ENCODE data around the gene ZNF398.
A peak's percentile ranks its signal among the peaks of the same experiment; 100 is the strongest.
"Not testable (repeated sequence)": the region's sequence is repeated elsewhere in the genome, so short reads cannot be mapped to it uniquely, and the experiment has no call there.

Gene ZNF398

GRCh38 chr7:149197675-149198074, 50.4 kb downstream of the ZNF398 start:
- DNase-seq (ENCODE audit: low read depth): no peak

DNA sequence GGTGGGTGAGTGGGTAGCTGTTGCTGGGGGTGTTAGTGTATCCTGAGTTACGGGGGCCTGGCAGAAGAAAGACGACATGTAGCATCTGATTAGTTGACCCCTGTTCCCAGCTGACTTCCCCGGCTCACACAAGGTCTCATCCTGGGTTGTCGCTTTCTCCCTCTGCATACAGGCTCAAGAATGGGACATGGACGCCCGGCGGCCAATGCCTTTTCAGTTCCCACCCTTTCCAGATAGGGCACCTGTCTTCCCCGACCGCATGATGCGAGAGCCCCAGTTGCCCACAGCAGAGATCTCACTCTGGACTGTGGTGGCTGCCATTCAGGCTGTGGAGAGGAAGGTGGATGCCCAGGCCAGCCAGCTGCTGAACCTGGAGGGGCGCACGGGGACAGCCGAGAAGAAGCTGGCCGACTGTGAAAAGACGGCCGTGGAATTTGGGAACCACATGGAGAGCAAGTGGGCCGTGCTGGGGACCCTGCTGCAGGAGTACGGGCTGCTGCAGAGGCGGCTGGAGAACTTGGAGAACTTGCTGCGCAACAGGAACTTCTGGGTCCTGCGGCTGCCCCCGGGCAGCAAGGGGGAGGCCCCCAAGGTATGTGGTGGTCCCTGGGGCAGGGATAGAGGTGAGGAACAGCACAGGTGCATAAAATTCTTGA, 51.0 kb downstream of the ZNF398 start:
- no peak for DNase-seq (ENCODE audit: low read depth)

DNA sequence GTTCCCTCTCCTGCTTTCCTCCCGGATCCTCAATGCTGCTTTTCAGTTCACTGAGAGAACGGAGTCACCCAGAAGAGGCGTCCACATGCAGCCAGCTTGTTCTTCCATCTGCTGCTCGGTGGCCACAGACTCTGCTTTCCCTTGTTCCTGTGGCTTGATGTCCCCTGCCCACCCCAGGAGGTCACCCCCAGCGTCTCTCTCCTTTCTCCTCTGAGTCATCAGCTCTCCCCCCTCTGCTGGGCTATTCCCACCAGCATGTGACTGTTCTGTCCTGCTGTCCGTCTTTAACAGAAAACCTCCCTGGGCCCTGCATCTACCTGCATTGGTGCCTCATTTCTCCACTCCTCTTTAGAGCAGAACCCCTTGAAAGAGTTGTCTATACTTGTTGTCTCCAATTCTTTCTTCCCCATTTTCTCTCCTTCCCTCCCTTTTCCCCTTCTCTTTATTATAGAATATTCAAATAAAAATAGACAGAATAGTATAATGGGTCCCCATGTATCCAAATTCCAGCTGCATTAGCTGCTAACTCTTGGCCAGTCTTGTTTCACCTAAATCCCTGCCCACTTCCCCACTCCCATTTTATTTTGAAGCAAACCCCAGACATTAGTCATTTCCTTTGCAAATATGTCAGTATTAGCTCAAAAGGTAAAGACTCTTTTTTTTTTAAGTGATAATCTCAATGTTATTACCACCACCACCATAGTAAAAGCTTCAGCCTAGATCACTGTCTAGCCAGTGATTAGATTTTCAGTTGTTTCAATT, 52.2 kb downstream of the ZNF398 start:
- no peak for DNase-seq (ENCODE audit: low read depth)

DNA sequence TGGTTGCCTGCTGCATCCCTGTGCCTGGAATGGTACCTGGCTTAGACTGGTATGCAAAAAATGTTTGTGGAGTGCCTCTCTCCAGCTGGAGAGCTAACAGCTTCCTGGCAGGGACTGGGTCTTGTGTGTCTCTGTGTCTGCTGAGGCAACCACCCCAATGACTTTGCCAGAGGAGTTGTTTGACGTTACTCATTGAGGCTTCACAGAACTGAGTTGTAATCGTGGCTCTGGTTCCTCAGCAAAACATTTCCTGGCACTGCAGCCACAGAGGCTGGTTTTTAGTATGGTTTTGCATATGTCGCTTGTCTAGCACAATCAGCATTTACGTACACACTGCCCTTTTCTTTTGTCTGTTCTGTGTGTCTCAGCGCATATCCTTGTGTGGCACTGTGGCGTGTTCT, 55.6 kb downstream of the ZNF398 start:
- no peak for DNase-seq (ENCODE audit: low read depth)

GRCh38 chr7:149205690-149206381, 58.6 kb downstream of the ZNF398 start:
- DNase-seq (ENCODE audit: low read depth): no peak

DNA sequence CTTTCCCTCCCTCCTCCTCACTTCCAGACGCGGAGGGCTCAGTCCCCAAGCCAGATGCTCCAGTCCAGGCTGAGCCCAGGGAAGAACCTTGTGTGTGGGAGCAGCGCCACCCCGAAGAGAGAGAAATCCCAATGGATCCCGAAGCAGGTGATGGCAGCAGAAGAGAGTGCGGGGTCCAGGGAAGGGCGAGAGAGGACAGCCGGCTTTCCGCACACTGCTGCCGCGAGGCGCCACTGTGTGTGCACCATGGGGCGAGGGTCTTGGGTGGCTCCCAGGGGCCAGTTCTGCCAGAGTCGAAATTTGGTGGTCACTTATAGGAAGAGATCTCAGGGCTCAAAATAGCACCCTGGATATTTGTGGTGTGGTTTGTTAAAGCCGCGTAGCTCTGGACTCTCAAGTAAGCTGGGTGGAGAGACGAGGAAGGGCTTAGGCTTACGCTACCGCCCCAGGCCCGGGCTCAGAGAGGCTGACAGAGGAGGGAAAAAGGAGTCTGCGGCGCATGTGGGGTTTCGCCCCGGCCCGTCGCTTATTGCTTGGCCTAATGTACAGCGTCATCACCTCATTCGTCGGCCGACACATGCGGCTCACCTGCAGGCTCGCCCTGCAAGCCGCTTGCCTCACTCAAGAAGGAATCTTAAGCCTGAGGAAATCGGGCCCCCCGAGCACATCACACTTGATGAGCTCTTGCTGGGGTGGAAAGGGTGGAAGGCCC, 60.2 kb downstream of the ZNF398 start:
- DNase-seq (ENCODE audit: low read depth): no peak

GRCh38 chr7:149209518-149210269, 62.4 kb downstream of the ZNF398 start:
- DNase-seq (ENCODE audit: low read depth): peak; percentile 74

GRCh38 chr7:149210551-149210950, 63.3 kb downstream of the ZNF398 start:
- no peak for DNase-seq (ENCODE audit: low read depth)

DNA sequence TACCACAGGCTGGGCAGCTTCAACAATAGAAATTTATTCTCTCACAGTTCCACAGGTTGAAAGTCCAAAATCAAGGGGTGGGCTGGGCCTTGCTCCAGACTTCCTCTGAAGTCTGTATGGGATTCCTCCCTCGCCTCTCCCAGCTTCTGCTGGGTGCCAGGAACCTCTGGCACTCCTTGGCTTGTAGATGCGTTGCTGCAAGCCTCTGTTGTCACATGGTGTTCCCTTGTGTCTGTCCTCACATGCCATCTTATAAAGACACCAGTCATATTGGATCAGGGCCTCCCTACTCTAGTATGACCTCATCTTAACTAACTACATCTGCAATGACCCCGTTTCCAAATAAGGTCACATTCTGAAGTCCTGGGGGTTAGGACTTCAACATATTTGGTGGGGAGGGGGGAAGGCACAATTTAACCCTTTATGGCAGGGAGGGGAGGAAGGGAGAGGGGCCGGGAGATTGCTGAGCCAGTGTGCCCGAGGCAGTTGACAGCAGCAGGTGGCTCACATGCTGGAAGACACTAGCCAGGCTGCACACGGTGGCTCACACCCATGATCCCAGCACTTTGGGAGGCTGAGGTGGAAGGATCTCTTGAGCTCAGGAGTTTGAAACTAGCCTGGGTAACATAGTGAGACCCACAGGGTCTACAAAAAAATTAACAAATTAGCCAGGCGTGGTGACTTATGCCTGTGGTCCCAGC, 66.9 kb downstream of the ZNF398 start:
- no peak for DNase-seq (ENCODE audit: low read depth)

GRCh38 chr7:149216402-149216801, 69.1 kb downstream of the ZNF398 start:
- no peak for DNase-seq (ENCODE audit: low read depth)

DNA sequence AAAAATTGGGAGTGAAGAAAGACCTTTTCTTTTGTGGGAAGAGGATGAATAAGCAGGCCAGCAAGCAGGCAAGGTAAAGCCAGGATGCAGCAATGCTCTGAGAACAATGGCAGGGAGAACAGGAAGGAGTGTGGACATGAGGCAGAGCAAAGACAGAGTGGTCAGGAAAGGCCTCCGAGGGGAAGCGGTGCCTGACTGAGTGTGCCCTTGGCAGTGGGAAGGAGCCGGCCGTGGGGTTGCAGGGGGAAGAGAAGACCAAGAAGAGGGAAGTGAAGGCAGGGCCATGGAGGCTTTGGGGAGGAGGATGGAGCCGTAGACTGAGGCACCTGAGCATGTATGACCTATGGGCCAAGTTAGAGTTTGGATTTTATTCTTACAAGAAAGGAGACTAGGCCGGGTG, 70.3 kb downstream of the ZNF398 start:
- DNase-seq (ENCODE audit: low read depth): no peak

GRCh38 chr7:149218469-149219420, 71.5 kb downstream of the ZNF398 start:
- DNase-seq (ENCODE audit: low read depth): no peak

GRCh38 chr7:149220534-149220933, 73.3 kb downstream of the ZNF398 start:
- DNase-seq (ENCODE audit: low read depth): no peak

- DNase-seq (ENCODE audit: low read depth): no peak
Observed at GRCh38 chr7:149223176-149223575, 75.9 kb downstream of the ZNF398 start.

GRCh38 chr7:149223761-149224160, 76.5 kb downstream of the ZNF398 start:
- DNase-seq (ENCODE audit: low read depth): no peak

- DNase-seq (ENCODE audit: low read depth): no peak
Observed at GRCh38 chr7:149224352-149224751, 77.1 kb downstream of the ZNF398 start.

- DNase-seq (ENCODE audit: low read depth): no peak
Observed at GRCh38 chr7:149225106-149225505, 77.9 kb downstream of the ZNF398 start.

DNA sequence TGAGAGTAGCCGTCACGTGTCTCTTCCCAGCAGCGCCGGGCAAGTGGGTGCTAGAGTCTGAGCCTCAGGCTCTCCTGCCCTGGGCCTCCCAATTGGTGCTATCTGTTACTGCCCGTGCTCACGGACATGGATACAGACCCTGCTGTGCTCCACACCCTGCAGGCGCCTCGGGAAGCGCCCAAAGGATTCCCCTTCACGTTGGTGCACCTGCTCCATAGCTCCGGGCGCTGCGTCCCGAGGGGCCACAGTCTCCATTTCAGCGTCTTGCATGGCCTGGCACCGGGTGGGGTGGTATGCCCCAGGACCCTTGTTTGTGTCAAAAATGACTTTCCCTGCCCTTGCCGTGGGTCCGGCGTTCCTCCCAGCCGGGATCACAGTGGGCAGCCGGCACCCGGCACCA, 78.4 kb downstream of the ZNF398 start:
- no peak for DNase-seq (ENCODE audit: low read depth)

DNA sequence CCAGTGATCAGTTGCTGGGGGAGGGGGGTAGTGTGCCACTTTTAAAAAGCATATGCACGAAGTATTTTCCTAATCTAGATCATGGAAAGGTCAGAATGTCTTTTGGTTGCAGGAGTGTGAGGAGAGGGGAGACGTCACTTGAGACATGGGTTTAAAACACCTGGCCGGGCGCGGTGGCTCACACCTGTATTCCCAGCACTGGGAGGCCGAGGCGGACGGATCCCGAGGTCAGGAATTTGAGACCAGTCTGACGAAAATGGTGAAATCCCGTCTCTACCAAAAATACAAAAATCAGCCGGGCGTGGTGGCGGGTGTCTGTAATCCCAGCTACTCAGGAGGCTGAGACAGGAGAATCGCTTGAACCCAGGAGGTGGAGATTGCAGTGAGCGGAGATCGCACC, 79.1 kb downstream of the ZNF398 start:
- DNase-seq (ENCODE audit: low read depth): not testable (repeated sequence)
